Measurements from ENCODE around the gene C3orf20.

Gene C3orf20

GRCh38 chr3:14674841-14675240 is at the start of gene C3orf20:
Gene C3orf20, plus strand, starts transcription at chr3:14675141. Its CDS starts 7,573 bp downstream, at chr3:14682714.
- DNase-seq (ENCODE audit: low read depth, low spot score), result no peak

- DNase-seq (ENCODE audit: low read depth, low spot score), result no peak
Measured at GRCh38 chr3:14625443-14625842, 49.5 kb upstream of the C3orf20 start.

- DNase-seq (ENCODE audit: low read depth, low spot score), result no peak
Measured at GRCh38 chr3:14627815-14628214, 47.1 kb upstream of the C3orf20 start.

GRCh38 chr3:14628406-14628805 is 46.5 kb upstream of the C3orf20 start:
- no peak for DNase-seq (ENCODE audit: low read depth, low spot score)

GRCh38 chr3:14630404-14631100 is 44.4 kb upstream of the C3orf20 start:
- DNase-seq (ENCODE audit: low read depth, low spot score), result no peak

- DNase-seq (ENCODE audit: low read depth, low spot score), result no peak
Measured at GRCh38 chr3:14631101-14631497, 43.8 kb upstream of the C3orf20 start.

- no peak for DNase-seq (ENCODE audit: low read depth, low spot score)
Measured at GRCh38 chr3:14631687-14632441, 43.1 kb upstream of the C3orf20 start.

- no peak for DNase-seq (ENCODE audit: low read depth, low spot score)
Measured at GRCh38 chr3:14632442-14632930, 42.5 kb upstream of the C3orf20 start.

- no peak for DNase-seq (ENCODE audit: low read depth, low spot score)
Measured at GRCh38 chr3:14633417-14633816, 41.5 kb upstream of the C3orf20 start.

- DNase-seq (ENCODE audit: low read depth, low spot score), result no peak
Measured at GRCh38 chr3:14633819-14634424, 41.0 kb upstream of the C3orf20 start.

- no peak for DNase-seq (ENCODE audit: low read depth, low spot score)
Measured at GRCh38 chr3:14634763-14635400, 40.1 kb upstream of the C3orf20 start.

GRCh38 chr3:14636496-14637087 is 38.3 kb upstream of the C3orf20 start:
- no peak for DNase-seq (ENCODE audit: low read depth, low spot score)

GRCh38 chr3:14640157-14640562 is 34.8 kb upstream of the C3orf20 start:
- DNase-seq (ENCODE audit: low read depth, low spot score), result no peak

GRCh38 chr3:14640734-14641133 is 34.2 kb upstream of the C3orf20 start:
- DNase-seq (ENCODE audit: low read depth, low spot score), result no peak

GRCh38 chr3:14641346-14641745 is 33.6 kb upstream of the C3orf20 start:
- no peak for DNase-seq (ENCODE audit: low read depth, low spot score)

GRCh38 chr3:14645453-14645852 is 29.5 kb upstream of the C3orf20 start:
- DNase-seq (ENCODE audit: low read depth, low spot score), result no peak

GRCh38 chr3:14646131-14646573 is 28.8 kb upstream of the C3orf20 start:
- DNase-seq (ENCODE audit: low read depth, low spot score), result no peak

- DNase-seq (ENCODE audit: low read depth, low spot score), result peak; percentile 12
Measured at GRCh38 chr3:14646589-14647413, 28.1 kb upstream of the C3orf20 start.

GRCh38 chr3:14647976-14648955 is 26.7 kb upstream of the C3orf20 start:
- no peak for DNase-seq (ENCODE audit: low read depth, low spot score)
